Measurements from ENCODE around the gene CHSY3. TPM values are rescaled to one million over a fixed set of nuclear protein-coding genes. Genes with fewer than 3 reads are reported as not detected.

Gene CHSY3
- total RNA-seq, 4 donors from 2014 or later: 1.7 to 5.6 (median 4.0) TPM

GRCh38 chr5:129945028-129945427 lies 40.8 kb downstream of the CHSY3 start:
- Histone ChIP-seq H3K27me3 (no peaks in the 10 kb centered on the region), H3K4me3 (replicated peaks in 1 of 3) (no peak overlapping the region), H3K4me1 (peaks cover 7% of the 10 kb centered on the region in 2 donors), H3K27ac (peak overlapping the region in 1 of 3 donors; percentile 12), H3K9me3 (no peaks in the 10 kb centered on the region), H3K36me3 (no peaks in the 10 kb centered on the region)
- peak in 1 of 2 donors; percentile 20 for DNase-seq
- TF ChIP-seq CTCF (IDR thresholded peaks at IDR 0.05): no peak
- TF ChIP-seq POLR2A (IDR thresholded peaks at IDR 0.05): no peak
- intact Hi-C loops (cut with DNase I): no loop called here

GRCh38 chr5:129945774-129946270 lies 41.6 kb downstream of the CHSY3 start:
- 90 to 91% methylated on average over 1 of the region's 1 CpG for WGBS, 2 donors
- no peak overlapping the region for H3K4me3 ChIP-seq (replicated peaks in 1 of 3)
- no peak for TF ChIP-seq CTCF (IDR thresholded peaks at IDR 0.05)
- no peak for TF ChIP-seq POLR2A (IDR thresholded peaks at IDR 0.05)
- no peak for DNase-seq
- H3K27me3 ChIP-seq: no peaks in the 10 kb centered on the region
- no peak overlapping the region for H3K27ac ChIP-seq
- intact Hi-C loops (cut with DNase I): no loop called here
- H3K36me3 ChIP-seq: no peaks in the 10 kb centered on the region
- H3K9me3 ChIP-seq: no peaks in the 10 kb centered on the region
- peaks cover 7% of the 10 kb centered on the region in 2 donors for H3K4me1 ChIP-seq

GRCh38 chr5:129951039-129951438 lies 46.8 kb downstream of the CHSY3 start:
- intact Hi-C loops (cut with DNase I): no loop called here
- Histone ChIP-seq H3K27ac (no peak overlapping the region), H3K27me3 (no peaks in the 10 kb centered on the region), H3K4me3 (replicated peaks in 1 of 3) (no peak overlapping the region), H3K9me3 (no peaks in the 10 kb centered on the region), H3K4me1 (no peaks in the 10 kb centered on the region), H3K36me3 (no peaks in the 10 kb centered on the region)
- TF ChIP-seq CTCF (IDR thresholded peaks at IDR 0.05): no peak
- no peak for TF ChIP-seq POLR2A (IDR thresholded peaks at IDR 0.05)
- 51 to 54% methylated on average over 2 of the region's 2 CpGs for WGBS, 2 donors
- DNase-seq: no peak

GRCh38 chr5:129958581-129958980 lies 54.3 kb downstream of the CHSY3 start:
- H3K36me3 ChIP-seq: no peaks in the 10 kb centered on the region
- H3K27me3 ChIP-seq: no peaks in the 10 kb centered on the region
- H3K4me3 ChIP-seq (replicated peaks in 1 of 3): no peak overlapping the region
- TF ChIP-seq CTCF (IDR thresholded peaks at IDR 0.05) (no peak), POLR2A (IDR thresholded peaks at IDR 0.05) (no peak)
- H3K4me1 ChIP-seq: no peaks in the 10 kb centered on the region
- no peak for DNase-seq
- H3K9me3 ChIP-seq: no peaks in the 10 kb centered on the region
- H3K27ac ChIP-seq: no peak overlapping the region
- intact Hi-C loops (cut with DNase I): no loop called here

- intact Hi-C loops (cut with DNase I): no loop called here
- H3K9me3 ChIP-seq: no peaks in the 10 kb centered on the region
- WGBS, 2 donors: 81 to 83% methylated on average over 6 of the region's 6 CpGs
- DNase-seq: no peak
- H3K27me3 ChIP-seq: no peaks in the 10 kb centered on the region
- no peaks in the 10 kb centered on the region for H3K36me3 ChIP-seq
- H3K4me3 ChIP-seq (replicated peaks in 1 of 3): no peak overlapping the region
- no peaks in the 10 kb centered on the region for H3K4me1 ChIP-seq
- TF ChIP-seq POLR2A (IDR thresholded peaks at IDR 0.05) (no peak), CTCF (IDR thresholded peaks at IDR 0.05) (no peak)
- H3K27ac ChIP-seq: no peak overlapping the region
Observed at GRCh38 chr5:129960831-129961230, 56.6 kb downstream of the CHSY3 start.
